SIG-M5 treated with dmso at 0.1 percent for 504 hours (cell line): ENCODE measurements around the gene STRC.
"Not testable (repeated sequence)": the region's sequence is repeated elsewhere in the genome, so short reads cannot be mapped to it uniquely, and the experiment has no call there.

Source experiments
- DNase-seq: peaks from one replicate; lab custom pipeline; 2025; ENCODE audit not compliant: unreplicated experiment; lab: John Stamatoyannopoulos, UW

Gene STRC

GRCh38 chr15:43618700-43619099 is at the start of gene STRC:
Gene STRC (minus strand): TSS chr15:43618800. CDS start chr15:43618722, 78 bp downstream.
- DNase-seq: not testable (repeated sequence)

GRCh38 chr15:43666177-43666576 is 47.6 kb upstream of the STRC start:
- DNase-seq: not testable (repeated sequence)

DNA sequence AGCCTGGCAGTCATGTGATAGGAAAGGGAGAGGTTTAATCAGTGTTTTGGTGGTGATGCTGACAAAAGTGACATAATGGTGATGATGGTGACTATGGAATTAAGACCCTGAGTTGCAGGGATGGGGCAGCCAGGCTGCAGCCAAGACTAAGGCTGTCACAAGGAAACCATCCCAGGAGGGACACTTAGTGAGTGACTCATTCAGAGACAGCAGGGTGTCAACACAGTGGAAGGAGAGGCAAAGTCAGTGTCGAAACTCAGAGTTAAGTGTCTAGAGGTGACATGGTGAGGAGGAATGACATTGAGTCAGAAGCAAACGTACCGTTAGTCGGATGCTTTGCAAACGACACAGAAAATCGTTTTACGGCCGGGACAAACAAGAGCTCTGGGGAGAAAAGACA is 44.7 kb upstream of the STRC start:
- not testable (repeated sequence) for DNase-seq

- DNase-seq: not testable (repeated sequence)
Measured at GRCh38 chr15:43662293-43662692, 43.7 kb upstream of the STRC start.

DNA sequence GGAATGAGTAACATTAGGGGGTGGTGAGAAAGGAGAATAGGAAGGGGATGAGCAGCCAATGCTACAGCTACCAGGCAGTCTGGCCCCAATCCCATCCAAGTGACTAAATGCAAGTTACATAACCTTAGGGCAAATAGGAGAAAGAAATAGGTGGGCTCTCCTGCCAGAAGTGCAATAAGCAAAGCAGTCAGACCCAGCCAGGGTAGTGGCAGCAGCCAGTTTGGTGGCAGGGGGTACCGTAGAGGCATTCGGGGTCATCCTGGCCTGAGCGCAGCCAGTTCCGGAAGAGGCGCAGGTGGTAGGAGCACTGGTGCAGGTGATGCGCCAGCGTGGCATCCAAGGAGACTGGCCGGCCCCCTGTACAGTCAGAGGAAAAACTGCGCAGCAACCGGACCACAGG is 41.1 kb upstream of the STRC start:
- not testable (repeated sequence) for DNase-seq

DNA sequence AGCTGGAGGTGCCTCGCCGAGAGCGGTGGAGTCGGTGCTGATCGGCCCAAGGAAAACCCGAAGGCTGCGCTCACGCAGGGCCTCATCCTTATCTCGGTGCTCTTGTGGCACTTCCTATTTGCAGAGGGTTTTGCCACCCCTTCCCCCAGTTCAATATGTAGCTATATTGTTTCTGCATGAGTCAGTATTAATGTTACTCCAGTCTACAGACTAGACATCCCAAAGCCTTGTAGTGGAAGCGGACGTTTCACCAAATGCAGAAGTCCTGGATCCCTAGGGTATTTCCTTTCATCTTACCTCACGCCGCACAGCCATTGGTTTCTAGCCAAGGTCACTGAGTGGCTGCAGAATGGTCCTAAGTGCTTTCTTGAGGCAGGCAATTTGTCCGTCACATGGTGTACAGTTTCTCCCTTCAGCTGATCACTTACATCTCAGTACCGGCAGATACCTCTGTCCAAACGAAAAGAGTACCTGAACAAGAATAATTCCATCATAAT is 30.9 kb upstream of the STRC start:
- not testable (repeated sequence) for DNase-seq

- no peak for DNase-seq
Measured at GRCh38 chr15:43648649-43649429, 30.2 kb upstream of the STRC start, which contains the start of gene CATSPER2. Gene CATSPER2 (minus strand): TSS chr15:43648844. CDS start chr15:43648061, 783 bp downstream.

DNA sequence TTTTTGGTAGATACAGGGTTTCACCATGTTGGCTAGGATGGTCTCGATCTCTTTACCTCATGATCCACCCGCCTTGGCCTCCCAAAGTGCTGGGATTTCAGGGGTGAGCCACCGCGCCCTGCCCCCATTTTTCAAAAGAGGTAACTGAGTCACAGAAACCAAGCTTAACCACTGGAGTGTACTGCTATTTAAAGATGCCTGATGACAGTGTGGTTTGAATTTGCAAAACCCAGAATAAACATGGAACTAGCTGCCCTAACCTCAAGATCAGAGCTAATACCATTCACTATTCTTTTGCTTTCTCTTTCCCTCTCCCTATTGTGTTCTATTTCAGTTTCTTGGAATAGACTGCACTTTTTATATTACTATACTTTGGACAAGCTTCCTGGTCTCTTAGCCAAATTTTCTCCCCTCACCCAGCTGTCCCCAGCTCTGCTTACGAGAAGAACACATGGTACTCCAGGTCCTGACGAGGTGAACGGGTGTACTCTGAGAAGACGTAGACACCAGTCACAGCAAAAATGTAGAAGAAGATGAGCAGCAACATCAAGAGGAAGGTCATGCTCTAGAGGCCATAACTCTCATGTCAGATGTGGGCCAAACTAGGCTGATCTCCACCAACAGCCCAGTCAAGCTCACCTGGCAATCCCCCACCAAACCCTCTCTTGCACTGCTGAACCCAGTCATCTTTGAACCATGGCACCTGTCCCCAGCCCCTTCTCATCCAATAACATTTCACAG is 20.0 kb upstream of the STRC start:
- not testable (repeated sequence) for DNase-seq

DNA sequence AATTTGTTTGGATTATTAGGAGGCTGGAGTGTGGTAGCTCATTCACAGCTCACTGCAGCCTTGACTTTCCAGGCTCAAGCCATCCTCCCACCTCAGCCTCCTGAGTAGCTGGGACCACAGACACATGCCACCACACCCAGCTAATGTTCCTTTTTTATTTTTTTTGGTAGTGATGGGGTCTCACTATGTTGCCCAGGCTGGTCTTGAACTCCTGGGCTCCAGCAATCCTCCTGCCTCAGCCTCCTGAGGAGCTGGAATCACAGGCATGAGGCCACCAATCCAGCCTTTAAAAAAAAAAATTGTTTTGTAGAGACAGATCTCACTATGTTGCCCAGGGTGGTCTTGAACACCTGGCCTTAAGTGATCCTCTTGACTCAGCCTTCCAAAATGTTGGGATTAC is 8.3 kb upstream of the STRC start:
- DNase-seq: not testable (repeated sequence)

DNA sequence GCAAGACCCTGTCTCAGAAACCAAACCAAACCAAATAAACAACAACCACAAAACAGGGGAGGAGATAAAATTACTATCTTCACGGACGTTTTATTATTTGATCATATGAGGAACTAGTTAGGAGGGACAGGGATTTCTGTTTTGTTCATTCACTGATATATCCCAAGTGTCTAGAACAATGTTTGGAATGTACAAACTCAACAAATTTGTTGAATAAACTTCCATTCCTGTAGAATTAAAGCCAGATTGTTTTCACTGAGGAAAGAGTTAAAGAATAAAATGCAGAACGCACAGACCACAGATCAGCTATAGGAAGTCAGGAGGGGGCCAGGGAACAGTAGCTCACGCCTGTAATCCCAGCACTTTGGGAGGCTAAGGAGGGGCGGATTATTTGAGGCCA is 6.5 kb upstream of the STRC start:
- no peak for DNase-seq

DNA sequence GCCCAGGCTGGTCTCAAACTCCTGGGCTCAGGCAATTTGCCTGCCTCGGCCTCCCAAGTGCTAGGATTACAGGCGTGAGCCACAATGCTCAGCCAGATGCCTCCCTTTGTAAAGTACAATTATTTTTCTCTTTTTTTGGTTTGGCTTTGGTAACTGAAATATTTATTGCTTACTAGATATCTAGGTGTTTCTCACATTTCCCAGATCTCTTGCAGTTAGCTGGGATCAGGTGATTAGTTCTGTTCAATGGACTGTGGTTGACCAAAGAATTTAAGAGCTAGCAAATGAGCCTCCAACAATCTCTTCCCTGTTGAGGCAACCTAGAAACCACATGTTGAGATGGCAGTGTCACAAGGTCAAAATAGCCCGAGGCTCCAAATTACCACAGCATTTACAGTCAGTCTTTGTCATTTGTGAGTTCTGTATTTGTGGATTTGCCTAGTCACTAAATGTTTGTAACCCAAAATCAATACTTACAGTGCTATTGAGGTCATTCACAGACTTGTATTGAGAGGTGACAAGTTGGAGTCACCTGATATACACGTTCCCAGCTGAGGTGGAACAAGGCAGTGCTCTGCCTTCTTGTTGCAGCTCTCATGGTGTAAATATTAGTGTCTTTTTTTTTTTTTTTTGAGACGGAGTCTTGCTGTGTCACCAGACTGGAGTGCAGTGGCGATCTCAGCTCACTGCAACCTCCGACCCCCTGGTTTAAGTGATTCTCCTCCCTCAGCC is 3.6 kb upstream of the STRC start:
- DNase-seq: not testable (repeated sequence)

DNA sequence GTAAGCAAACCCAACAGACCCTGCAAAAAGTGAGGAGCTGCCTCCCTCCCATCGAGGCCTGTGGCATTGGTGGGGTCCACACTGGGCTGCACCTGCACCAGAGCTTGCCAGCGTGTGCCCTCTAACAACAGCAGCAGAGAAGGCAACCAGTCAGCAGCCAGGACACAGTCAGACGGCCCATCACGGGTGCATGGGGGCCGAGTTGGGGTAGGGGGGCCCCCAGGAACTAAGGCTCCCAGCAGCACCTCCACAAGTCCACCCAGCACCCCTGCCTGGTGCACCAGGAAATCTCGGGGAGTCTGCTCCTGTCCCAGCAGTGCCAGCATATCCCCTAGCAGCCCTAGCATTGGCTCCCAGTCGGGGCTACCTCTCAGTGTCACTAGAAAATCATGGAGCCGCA is 850 bp downstream of the STRC start:
- not testable (repeated sequence) for DNase-seq

DNA sequence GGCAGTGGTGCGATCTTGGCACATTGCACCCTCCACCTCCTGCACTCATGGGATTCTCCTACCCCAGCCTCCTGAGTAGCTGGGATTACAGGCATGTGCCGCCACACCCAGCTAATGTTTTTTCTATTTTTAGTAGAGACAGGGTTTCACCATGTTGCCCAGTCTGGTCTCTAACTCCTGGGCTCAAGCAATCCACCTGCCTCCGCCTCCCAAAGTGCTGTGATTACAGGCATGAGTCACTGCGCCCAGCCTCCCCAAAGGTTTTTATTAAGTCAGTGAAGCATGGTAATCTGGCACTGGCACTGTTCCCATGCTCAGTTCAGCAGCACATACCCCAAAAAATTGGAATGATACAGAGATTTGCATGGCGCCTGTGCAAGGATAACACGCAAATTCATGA is 16.4 kb downstream of the STRC start:
- DNase-seq: not testable (repeated sequence)

DNA sequence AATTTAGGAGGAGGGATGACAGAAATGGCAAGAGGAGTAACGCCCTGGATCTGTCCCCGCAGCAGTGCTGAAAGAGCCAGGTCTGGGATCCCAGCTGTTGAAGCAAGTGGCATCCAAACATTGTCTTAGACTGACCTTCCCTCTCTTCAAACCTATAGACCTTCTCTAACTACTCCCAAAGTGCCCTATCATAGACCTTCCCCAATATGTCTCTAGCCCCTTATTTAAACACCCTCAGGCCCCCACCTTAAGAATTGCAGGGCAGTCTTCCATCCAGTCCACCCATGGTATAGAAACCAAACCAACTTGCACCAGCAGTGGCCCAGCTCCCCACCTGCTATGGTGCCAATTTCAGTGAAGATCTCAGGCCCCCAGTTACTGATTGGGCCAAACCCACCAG is 18.4 kb downstream of the STRC start:
- not testable (repeated sequence) for DNase-seq

- DNase-seq: not testable (repeated sequence)
Measured at GRCh38 chr15:43599131-43599530, 19.5 kb downstream of the STRC start.

DNA sequence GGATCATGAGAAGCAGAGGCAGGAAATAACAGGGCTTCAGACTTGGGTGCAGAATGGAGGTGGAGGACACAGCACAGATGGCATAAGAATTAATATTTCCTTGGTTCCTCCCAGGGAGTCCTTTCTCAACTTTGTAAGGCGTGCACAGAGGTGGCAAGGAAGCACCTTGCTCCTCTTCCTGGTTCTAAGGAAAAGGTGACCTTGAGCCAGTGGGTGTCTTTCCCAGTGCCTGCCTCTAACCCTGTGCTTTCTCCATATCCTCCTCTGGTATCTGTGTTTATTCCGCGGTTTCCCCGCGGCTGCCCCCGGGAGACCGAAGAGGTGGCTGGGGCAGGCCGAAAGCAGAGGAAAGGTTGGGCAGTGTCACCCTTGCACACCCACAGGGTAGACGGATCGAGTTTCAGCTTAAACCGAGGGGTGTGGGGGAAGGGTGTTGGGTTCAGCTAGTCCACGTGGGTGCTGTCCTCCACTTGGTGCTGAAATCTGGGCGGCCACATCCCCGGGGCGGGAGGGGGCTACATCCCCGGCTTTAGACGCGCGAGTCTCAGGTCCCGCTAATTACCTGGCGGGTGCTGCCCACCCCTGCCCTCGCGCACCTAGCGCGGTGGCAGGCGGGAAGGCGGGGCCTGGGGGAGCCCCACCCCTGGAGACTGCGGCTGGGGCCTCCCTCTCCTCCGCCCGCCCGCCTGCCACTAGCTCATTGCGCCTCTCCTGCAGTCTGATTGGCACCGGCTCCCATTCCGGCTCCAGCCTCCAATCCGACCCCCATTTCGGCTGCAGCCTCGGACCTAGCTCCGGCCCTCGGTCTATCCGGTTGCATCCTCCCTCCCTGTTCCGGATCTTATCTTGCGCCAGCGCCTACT is 25.0 kb downstream of the STRC start, which contains the start of gene CKMT1B:
Gene CKMT1B (plus strand): TSS at position 700 of the 863 bp plus-strand sequence. CDS start 192 bp downstream, outside the sequence.
- DNase-seq: not testable (repeated sequence)

DNA sequence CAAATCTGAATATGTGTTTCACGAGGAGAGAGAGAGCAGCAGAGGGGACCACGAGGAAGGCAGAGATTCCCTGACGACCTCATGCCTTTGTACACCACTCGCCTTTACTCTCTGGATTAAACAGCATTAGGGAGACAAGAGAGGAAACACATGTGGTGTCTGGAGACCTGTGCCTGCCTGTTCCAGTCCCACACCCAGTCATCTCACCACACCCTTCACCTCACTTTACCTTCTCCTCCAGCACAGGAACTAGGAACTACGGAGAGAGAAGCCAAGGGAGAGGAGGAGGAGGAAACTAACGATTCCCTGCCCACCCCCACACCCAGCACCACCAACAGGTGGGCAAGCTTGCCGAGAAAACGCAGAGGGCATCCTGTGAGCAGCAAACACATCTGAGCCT is 25.8 kb downstream of the STRC start:
- not testable (repeated sequence) for DNase-seq

DNA sequence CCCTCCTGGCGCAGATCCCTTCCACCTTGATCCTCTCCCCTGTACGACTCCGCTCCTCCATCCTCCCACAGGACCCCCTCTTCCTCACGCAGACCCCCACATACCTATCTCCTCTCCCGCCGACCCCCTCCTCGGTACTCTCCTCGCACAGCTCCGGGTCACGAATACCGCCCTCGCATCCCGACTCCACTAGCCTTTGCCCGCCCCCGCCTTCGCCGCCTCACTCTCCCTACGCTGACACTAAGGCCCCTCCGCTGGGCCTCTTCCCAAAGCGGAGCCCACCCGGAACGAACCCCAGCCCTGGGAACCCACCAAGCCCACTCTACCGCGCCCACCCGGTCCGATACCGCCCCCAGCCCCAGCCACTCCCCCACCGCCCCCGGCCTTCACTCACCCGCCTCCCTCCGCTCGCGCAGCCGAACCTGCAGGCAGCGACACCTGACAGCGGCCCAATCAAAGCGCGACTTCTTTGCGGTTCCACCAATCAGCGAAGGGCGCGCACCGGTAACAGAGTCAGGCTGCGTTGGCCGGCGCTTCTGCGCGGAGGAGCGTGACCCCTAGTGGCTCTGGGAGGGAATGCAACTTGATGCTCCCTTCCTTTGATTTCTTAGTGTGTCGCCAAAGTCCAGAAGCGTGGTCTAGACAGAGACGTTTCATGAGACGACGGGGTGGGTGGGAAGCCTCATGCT is 28.7 kb downstream of the STRC start, which contains the start of gene PPIP5K1:
Gene PPIP5K1 (minus strand): TSS at position 431 of the 689 bp plus-strand sequence. CDS start 5,704 bp downstream, outside the sequence.
- not testable (repeated sequence) for DNase-seq

GRCh38 chr15:43574607-43575006 is 44.0 kb downstream of the STRC start:
- DNase-seq: not testable (repeated sequence)
